ENCODE data around the gene HEPACAM.

HEPACAM gene

DNA sequence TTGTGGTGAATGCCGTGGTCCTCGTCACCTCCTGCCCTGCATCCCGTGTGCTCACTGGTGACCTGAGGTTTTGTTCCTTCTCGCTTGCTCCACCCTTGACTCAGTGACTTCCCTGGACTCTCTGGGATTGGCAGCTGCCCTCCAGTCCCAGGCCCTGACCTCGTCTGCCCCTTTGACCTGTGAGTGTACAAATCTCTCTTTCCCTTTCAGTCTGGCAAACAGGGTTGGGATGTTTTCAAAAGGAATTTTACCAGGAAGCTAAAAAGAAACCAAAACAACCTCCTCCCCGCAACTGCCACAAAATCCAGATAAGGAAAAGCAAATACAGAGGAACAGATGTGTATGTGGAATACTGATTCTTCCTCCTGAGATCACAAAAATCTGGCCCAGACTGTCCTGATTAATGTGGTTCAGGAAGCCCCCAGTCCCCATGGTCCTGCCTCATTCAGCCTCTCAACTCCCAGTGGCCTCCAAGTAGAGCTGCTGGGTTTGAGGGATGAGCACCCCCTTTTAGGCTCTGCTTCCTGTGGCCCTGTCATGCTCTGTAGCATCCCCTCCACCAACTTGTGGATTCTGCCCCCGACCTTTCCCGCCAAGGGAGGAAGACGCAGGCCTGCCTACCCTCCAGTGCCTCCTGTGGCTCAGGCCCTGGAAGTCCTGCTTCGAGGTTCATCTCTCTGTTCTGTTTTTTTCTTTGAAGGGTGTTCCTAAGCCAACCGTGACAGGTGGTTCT, 53.3 kb downstream of the HEPACAM start:
- no peak for DNase-seq

DNA sequence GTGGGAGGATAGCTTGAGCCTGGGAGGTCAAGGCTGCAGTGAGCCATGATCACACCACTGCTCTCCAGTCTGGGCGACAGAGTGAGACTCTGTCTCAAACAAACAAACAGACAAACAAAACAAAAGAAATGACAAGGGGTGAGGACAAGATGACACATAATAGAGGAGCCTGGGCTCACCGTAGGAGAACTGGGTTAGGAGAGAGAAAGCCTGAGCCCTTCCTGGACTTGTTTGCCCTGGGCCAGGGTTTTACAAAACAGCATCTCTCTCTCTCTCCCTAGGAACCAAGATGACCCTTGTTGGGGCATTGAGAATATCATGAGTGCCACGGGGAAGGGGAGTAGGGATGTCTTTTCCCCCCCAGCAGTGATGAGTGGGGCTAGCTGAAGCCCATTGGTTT, 54.9 kb downstream of the HEPACAM start:
- DNase-seq = no peak

DNA sequence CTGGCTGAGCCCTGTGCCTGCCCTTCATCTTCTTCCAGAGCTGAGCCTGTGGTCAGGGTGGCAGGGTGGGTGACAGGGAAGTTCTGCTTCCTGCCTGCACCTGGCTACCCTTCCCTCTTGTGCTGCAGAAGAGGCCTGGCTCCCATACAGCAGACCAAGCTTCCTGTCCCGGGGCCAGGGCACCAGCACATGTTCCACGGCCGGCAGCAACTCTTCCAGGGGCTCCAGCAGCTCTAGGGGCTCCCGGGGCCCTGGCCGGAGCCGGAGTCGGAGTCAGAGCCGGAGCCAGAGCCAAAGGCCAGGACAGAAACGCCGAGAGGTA, 55.6 kb downstream of the HEPACAM start:
- no peak for DNase-seq

DNA sequence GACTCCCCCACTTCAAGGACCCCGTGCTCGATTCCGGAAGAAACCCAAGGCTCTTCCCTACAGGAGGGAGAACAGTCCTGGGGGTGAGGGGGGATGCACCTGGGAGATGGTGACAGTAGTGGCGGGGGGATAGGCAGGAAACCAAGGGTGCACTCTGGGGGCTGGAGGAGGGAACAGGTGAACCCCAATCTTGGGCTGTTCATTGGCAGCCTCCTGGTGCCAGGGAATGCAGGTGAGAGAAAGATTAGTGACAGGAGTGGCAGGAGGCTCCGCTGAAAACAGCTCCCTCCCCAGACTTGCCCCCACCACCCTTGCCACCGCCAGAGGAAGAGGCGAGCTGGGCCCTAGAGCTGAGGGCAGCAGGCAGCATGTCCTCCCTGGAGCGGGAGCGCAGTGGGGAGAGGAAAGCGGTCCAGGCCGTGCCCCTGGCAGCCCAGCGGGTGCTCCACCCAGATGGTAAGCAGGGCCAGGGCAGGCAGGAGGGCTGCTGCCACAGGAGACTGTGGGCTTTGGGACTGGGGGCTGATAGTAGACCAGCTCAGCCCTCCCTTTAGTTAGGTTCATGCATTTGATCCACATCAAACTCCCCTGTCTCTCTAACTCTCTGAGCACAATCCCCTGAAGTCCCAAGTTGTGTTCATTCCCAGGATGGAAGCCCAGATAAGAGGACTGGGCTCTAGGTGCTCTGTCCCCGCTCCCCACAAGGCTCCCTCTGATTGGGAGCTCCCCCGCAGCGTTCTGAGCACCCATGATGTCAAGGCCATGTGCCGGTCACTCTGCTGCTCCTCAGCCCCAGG, 56.2 kb downstream of the HEPACAM start:
- DNase-seq = no peak

DNA sequence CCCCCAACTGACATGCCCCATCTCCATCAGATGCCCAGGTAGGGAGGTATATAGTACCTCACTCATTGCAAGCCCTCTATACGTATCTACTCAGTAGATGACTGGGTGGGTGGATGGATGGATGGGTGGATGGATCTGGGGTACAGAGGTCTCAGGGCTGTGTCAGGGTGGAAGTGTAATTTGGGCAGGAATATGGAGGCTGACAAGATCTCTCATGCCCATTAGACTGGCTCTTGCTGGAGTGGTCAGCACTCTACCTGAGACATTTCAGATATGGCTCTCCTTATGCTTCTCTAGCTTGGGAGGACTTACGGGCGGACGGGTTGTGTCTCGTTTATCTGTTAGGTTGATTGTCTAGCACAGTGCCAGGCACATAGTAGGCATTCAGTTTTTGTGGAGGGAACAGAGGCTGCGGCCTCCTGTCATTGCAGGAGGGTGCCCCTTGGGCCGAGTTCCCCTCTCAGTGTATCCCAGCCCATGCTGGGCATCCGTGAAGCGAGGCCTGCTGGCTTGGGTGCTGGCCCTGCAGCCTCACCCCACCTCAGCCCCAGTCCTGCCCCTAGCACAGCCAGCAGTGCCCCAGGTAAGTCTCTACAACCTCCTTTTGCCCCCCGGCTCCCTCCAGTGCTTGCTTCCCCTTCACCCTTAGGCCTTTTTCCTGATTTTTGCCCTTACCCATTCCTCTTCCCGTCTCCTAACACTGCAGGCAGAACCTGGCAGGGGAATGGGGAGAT, 56.9 kb downstream of the HEPACAM start:
- DNase-seq = no peak

DNA sequence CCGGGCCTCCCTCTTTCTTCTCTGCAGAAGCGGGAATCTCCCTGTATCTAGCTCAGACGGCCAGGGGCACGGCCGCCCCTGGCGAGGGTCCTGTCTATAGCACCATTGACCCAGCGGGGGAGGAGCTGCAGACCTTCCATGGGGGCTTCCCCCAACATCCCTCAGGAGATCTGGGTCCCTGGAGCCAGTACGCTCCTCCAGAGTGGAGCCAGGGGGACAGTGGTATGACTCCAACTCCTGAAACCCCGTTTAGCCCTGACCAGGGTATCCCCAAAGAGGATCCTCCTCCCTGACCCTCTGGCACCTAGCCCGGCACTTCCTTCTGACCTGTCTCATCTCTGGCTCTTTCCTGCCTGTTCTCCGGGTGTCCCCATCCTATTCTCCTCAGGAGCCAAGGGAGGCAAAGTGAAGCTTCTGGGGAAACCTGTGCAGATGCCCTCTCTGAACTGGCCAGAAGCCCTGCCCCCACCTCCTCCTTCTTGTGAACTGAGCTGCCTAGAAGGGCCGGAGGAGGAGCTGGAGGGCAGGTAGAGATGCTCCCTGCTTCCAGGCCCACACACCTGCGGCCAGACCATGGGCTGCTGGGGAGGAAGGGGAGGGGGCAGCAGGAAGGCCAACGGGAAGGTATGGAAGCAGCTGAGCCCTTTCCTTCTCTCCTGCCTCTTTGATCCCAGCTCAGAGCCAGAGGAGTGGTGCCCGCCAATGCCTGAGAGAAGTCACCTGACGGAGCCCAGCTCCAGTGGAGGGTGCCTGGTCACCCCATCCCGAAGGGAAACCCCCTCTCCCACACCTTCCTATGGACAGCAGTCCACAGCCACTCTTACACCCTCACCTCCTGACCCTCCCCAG, 57.7 kb downstream of the HEPACAM start:
- DNase-seq = no peak

DNA sequence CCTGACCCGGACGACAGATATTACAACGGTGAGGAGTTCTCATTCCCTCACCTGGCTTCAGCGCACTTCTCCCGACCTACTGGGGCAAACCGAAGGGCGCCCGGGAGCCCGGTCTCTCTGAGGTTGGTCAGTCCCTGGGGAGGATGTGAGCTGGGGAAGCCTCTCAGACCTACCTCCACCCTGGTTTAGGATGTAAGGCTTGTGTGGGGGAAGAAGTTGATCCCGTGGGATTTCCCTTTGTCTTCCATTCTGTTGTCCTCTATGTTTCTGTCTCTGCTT, 58.3 kb downstream of the HEPACAM start:
- DNase-seq = no peak

DNA sequence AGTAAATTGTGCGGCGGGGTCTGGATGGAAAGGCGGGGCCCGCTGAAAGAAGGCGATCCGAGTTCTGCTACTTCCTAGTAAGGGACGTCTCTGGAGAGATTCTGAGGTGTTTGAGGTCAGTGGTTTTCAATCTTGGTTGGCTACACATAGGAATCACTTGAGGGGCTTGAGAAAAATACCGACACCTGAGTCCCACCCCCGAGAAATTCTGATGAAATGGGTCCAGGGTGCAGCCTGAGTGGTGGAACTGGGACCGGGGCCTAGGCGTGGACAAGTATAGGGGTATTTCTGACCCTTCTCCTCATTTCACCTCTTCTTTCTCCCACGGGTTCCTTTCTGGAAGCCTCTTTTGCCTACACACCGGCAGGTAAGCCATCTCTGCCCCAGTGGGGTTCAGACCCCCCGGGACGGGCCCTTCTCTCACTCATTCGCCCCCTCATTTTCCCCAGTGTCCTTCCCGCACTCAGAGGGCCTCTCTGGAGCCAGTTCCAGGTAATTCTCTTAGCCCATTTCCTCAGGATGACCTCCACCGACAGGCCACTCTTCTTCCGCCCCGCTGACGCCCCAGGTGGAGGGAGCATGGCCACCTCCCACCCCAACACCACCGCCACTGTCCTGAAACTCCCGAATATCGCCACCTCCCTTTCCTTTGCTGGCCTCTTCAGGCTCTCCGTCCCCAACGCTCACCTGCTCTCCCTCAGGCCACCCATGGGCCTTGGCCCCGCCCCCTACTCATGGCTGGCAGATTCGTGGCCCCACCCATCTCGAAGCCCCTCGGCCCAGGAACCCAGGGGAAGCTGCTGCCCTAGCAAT, 58.8 kb downstream of the HEPACAM start:
- no peak for DNase-seq

DNA sequence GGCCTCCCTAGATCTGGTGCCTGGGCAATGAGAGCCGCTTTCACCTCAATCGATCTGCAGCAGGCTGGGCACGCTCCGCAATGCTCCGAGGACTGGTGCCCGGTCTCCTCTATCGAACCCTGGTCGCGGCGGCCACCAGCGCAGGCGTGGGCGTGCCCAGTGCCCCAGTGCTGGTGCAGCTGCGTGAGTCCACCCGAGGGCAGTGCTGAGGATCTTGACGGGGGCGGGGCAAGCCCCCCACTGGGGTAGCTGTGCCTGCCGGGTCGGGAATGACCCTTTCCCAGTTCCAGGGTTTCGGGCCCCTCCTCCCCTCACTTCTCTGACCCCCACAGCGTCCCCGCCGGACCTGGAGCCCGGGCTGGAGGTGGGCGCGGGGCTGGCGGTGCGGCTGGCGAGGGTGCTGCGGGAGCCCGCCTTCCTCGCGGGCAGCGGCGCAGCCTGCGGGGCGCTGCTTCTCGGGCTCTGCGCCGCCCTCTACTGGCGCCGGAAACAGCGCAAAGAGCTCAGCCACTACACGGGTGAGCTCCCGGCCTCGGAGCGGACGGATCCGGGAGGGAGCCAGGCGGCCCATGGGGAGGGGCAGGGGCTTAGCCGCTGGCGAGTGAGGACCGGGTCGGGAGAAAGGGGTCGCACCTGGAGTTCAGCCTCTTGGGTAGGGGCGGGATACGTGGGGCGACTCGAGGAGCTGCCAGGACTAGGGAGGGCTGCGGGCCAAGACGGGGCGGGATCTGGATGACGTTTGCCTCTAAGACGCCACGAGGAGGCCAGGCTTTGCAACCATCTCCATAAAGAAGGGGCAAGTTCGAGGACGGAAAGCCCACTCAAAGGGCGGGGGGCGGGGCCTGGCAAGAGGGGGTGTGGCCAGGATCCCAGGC, 59.7 kb downstream of the HEPACAM start:
- DNase-seq = peak; percentile 57 to 64

DNA sequence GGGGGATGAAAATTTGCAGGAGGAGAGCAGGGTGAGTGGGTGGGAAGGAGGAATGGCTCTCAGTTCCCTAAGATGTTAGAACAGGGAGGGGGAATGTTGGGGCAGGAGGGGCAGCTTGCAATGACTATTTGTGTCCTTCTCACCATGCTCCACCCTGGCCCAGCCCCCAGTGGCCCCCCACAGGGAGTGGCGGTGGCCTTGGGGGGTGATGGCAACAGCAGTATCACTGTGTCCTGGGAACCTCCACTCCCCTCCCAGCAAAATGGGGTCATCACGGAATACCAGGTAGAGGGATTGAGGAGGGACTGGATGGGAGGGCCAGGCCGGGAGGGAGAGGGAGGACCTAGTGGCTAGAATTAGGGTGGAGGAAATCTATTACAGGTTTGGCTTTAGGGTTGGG, 60.4 kb downstream of the HEPACAM start:
- DNase-seq = no peak

DNA sequence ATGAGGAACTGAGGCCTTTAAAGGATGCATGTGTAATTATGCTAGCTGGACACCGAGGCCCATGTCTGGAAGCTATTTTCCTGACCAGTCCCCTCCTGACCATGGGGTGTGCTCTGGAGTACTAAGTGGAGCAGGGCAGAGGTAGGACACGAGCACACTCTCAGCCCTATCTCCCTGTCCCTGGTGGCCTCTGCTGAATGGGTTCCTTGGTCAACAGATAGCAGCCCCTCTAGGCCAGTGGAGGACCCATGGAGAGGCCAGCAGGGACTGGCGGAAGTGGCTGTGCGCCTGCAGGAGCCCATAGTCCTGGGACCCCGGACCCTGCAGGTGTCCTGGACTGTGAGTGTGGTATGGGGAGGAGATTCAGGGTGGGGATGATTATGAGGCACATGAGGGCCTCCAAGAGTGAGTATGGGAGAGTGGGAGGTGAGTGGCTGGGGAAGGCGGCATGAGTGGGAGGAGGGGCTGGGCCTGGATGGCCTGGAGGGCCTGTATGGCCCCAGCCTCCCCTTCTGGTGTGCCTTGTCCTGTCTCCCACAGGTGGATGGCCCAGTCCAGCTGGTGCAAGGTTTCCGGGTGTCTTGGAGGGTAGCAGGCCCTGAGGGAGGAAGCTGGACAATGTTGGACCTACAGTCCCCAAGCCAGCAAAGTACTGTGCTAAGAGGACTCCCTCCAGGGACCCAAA, 61.1 kb downstream of the HEPACAM start:
- DNase-seq = no peak

DNA sequence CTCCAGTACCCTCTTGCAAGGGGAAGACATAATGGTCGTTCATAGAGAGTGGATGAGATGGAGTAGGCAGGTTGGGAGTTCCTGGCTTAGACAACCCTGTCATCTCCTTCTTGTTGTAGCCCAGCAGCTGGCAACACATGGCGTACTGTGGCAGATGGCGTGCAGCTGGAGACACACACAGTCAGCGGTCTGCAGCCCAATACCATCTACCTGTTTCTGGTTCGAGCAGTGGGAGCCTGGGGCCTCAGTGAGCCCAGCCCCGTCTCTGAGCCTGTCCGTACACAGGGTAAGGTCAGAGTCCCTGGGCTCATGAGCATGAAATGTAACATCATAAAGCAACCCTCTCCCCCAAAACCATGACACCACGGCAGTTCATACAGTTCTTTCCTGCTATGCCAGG, 61.9 kb downstream of the HEPACAM start:
- no peak for DNase-seq

DNA sequence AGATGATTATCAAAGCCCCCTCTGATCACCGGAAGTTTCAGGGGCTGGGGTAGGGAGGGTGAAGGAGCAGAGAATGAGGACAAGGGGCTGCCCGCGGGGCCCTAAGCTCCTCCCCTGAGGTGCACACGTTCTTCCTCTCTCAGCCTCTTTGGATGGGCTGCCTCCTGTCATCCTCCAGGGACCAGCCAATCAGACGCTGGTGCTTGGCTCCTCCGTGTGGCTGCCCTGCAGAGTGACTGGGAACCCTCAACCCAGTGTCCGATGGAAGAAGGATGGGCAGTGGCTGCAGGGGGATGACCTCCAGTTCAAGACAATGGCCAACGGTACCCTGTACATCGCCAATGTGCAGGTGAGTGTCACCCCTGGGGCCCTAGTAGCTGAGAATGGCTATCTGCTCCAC, 63.1 kb downstream of the HEPACAM start:
- no peak for DNase-seq

DNA sequence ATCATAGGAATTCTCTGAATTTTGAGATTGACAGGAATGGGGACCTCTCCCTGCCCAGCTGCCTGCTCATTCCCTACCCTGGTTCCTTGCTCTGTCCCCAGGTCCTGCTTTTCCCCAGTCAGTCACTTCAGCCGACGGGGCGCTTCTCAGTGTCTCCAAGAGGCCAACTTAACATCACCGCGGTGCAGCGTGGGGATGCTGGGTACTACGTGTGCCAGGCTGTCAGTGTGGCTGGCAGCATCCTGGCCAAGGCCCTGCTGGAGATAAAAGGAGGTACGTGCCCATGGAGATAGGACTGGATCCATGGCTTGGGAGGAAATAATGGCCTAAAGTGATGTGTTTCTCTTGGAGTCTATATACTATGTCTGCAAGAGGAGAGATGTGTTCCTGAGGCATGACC, 63.6 kb downstream of the HEPACAM start:
- no peak for DNase-seq

DNA sequence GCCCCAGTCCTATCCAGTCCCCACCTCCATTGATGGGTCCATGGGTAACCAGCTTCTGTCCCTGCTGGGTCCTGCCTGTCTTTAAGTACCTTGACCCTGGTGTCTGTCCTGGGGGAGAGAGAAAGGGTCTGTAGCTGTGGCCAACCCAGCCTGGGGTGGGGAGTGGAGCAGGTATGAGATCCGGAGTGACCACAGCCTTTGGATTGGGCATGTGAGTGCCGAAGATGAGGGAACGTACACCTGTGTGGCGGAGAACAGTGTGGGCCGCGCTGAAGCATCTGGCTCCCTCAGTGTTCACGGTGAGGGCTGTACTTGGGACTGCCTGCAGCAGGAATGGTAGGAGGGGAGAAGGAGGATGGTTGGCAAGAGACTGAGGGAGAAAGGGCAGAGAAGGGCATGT, 65.4 kb downstream of the HEPACAM start:
- DNase-seq = no peak

DNA sequence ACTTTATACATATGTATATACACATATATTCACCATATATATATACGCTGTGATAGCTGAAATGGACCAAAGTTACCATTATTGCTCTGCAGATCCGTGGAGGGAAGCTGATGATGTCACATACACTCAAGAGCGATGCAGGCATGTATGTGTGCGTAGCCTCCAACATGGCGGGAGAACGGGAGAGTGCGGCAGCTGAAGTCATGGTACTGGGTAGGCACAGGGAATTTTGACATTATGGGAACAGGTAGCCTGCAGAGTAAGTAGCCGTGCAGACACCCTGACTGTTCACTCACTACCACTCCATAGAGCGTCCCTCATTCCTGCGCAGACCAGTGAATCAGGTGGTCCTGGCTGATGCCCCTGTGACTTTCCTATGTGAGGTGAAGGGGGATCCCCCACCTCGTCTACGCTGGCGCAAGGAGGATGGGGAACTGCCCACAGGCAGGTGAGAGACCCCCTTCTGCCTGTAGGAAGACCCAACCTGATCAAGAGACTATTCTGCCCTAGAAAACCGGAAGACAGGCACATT, 65.9 kb downstream of the HEPACAM start:
- no peak for DNase-seq

DNA sequence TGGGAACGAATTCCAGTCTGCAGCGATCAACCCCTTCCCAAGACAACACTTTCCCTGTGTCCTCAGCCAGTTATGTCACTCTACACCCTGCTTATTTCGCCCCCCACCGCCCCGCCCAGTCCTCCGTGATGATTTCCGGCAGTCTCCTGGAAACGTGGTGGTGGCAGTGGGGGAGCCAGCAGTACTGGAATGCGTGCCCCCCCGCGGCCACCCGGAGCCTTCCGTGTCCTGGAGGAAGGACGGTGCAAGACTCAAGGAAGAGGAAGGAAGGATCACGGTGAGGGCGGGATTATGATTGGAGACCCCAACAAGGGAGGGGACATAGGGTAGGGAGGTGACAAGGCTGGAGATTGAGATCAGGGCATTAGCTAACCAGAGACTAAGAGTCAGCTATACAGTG, 66.5 kb downstream of the HEPACAM start:
- DNase-seq = no peak
